Endothelial cell of umbilical vein (primary cell): ENCODE measurements around the gene LCT. TPM values are rescaled to one million over a fixed set of nuclear protein-coding genes. Genes with fewer than 3 reads are reported as not detected.

Source experiments
- BruUV-seq: library from RNA; stranded (reverse); fragments of 400-500 nt; replicated peaks from 2 replicates; lab custom pipeline; 2021; lab: Mats Ljungman, UMichigan
- CTCF ChIA-PET: fragments of 300-600, 350-600 bp; sonication (Branson Sonifier 250); formaldehyde crosslinking; loops from one replicate; lab custom pipeline; 2021; ENCODE audit warnings: antibody characterized with exemption, inconsistent platforms; lab: Charles Lee
- POLR2A ChIA-PET: fragments of 300-600, 350-600 bp; sonication (Branson Sonifier 250); formaldehyde crosslinking; loops from one replicate; lab custom pipeline; 2021; ENCODE audit warnings: antibody characterized with exemption, inconsistent platforms; lab: Charles Lee
- DNase-seq: peaks from one replicate; pipeline ENCODE4 v3.0.0-alpha.2; 2011; ENCODE audit warnings: low read depth, low spot score
- FAIRE-seq: peaks from 2 replicates; lab custom pipeline; 2011; peaks lifted over from hg19 to GRCh38; lab: Jason Lieb, UNC
- H2AFZ ChIP-seq: 2 replicates; pipeline ENCODE4 v1.6.0; 2012; ENCODE audit warnings: low read depth, low read length, control low read depth, inconsistent platforms
- H3K27ac ChIP-seq: 2 replicates; pipeline ENCODE4 v1.5.1; 2011; ENCODE audit warnings: low read depth, mild to moderate bottlenecking, control low read depth, low read length, moderate library complexity; ENCODE audit not compliant: insufficient read depth
- H3K27me3 ChIP-seq, 2 experiments: 2 replicates each; pipeline versions ENCODE4 v1.6.0 to v1.6.1; 2011; ENCODE audit warnings: low read length in 2 of 2, mixed read lengths in 1 of 2; ENCODE audit not compliant: control insufficient read depth in 2 of 2, insufficient read depth in 2 of 2
- H3K36me3 ChIP-seq, 2 experiments: 2 replicates in 1 of 2; 3 replicates in 1 of 2; pipeline ENCODE4 v1.5.1; 2011; ENCODE audit warnings: low read length in 2 of 2, mild to moderate bottlenecking in 1 of 2, moderate library complexity in 1 of 2; ENCODE audit not compliant: control insufficient read depth in 2 of 2, insufficient read depth in 2 of 2; ENCODE audit errors: extremely low read depth in 1 of 2
- H3K4me1 ChIP-seq: 3 replicates; pipeline ENCODE4 v1.5.1; 2011; ENCODE audit warnings: mild to moderate bottlenecking, low read length; ENCODE audit not compliant: control insufficient read depth, insufficient read depth; ENCODE audit errors: extremely low read depth
- H3K4me2 ChIP-seq: 2 replicates; pipeline ENCODE4 v1.6.1; 2011; ENCODE audit warnings: low read length, control low read depth, mixed read lengths; ENCODE audit not compliant: insufficient read depth
- H3K4me3 ChIP-seq, 3 experiments: fragments of 200-600 bp in 1 of 3; sonication (generic), shearing (Covaris generic) in 1 of 3; replicated peaks in 1 of 3; 2 replicates each; pipeline ENCODE4 v1.5.1; 2011 to 2016; ENCODE audit warnings: control low read depth in 3 of 3, low read length in 3 of 3, mild to moderate bottlenecking in 2 of 3, inconsistent platforms in 1 of 3, low read depth in 1 of 3, moderate library complexity in 1 of 3; ENCODE audit not compliant: insufficient read depth in 1 of 3
- H3K79me2 ChIP-seq: 2 replicates; pipeline ENCODE4 v1.6.0; 2012; ENCODE audit warnings: low read length, inconsistent platforms; ENCODE audit not compliant: control insufficient read depth, insufficient read depth
- H3K9ac ChIP-seq: replicated peaks from 2 replicates; pipeline ENCODE3; 2011; ENCODE audit warnings: low read length, control low read depth; ENCODE audit not compliant: insufficient read depth; ENCODE audit errors: extremely low read depth
- H3K9me1 ChIP-seq: replicated peaks from 3 replicates; pipeline ENCODE4 v1.6.0; 2011; ENCODE audit warnings: mild to moderate bottlenecking, low read length; ENCODE audit not compliant: control insufficient read depth, insufficient read depth; ENCODE audit errors: extremely low read depth
- H3K9me3 ChIP-seq: replicated peaks from 2 replicates; pipeline ENCODE4 v1.5.1; 2012; ENCODE audit warnings: low read length, inconsistent platforms; ENCODE audit not compliant: control insufficient read depth, insufficient read depth
- H4K20me1 ChIP-seq: replicated peaks from 2 replicates; pipeline ENCODE3; 2011; ENCODE audit warnings: mild to moderate bottlenecking, low read length; ENCODE audit not compliant: control insufficient read depth, insufficient read depth; ENCODE audit errors: extremely low read depth
- EZH2 ChIP-seq: IDR thresholded peaks from 2 replicates; pipeline ENCODE4 v1.6.1; 2012; ENCODE audit warnings: borderline replicate concordance, low read depth, mild to moderate bottlenecking, moderate library complexity, low read length, inconsistent platforms; ENCODE audit not compliant: severe bottlenecking
- FOS ChIP-seq: IDR thresholded peaks from 2 replicates; pipeline ENCODE4 v1.6.1; 2011; ENCODE audit warnings: mild to moderate bottlenecking, low read length, moderate library complexity, borderline replicate concordance; ENCODE audit not compliant: insufficient read depth
- GATA2 ChIP-seq: IDR thresholded peaks from 2 replicates; pipeline ENCODE4 v1.7.0; 2011; ENCODE audit warnings: low read depth, mild to moderate bottlenecking, moderate library complexity, mixed read lengths, low read length; ENCODE audit not compliant: insufficient read length, insufficient read depth
- JUN ChIP-seq: IDR thresholded peaks from 2 replicates; pipeline ENCODE4 v1.6.1; 2011; ENCODE audit warnings: borderline replicate concordance, low read depth; ENCODE audit not compliant: insufficient read length, insufficient read depth
- MYC ChIP-seq: IDR thresholded peaks from one replicate; pipeline ENCODE4 v1.6.1; 2011; ENCODE audit warnings: mild to moderate bottlenecking, low read depth, low read length
- POLR2A ChIP-seq: IDR thresholded peaks from 2 replicates; pipeline ENCODE4 v1.6.1; 2012; ENCODE audit warnings: low read depth, mild to moderate bottlenecking, control low read depth, low read length
- POLR2AphosphoS5 ChIP-seq: IDR thresholded peaks from 2 replicates; pipeline ENCODE4 v1.6.1; 2012; ENCODE audit warnings: low read depth, mild to moderate bottlenecking, control low read depth, low read length, moderate library complexity; ENCODE audit not compliant: insufficient read depth
- dilution Hi-C: fragments of 300-500 bp; cut with MboI; formaldehyde crosslinking; loops from one replicate; pipeline ENCODE4 v1.15.0; 2019; ENCODE audit warnings: low sequenced_read_pairs; ENCODE audit not compliant: extremely low pct_ligation_motif_present
- intact Hi-C: fragments of 100-400 bp; cut with micrococcal nuclease; formaldehyde crosslinking; loops from one replicate; pipeline ENCODE4 v1.10.0; 2022
- polyA plus RNA-seq, 4 experiments: library from polyadenylated mRNA; depleted of rRNA in 3 of 4; stranded (reverse) in 3 of 4; unstranded in 1 of 4; fragments of >200 nt; gene quantifications; 2 replicates each; pipeline versions ENCODE4 v1.2.1 to v1.2.3, GENCODE V29; 2011 to 2012; ENCODE audit warnings: missing spikeins in 1 of 4
- total RNA-seq: library from RNA; stranded (reverse); gene quantifications from 2 replicates; pipeline ENCODE4 v1.2.3, GENCODE V29; 2021
- TF ChIP-seq, protein P1 (sequence below): IDR thresholded peaks from 2 replicates; pipeline ENCODE4 v1.6.1; 2011; ENCODE audit not compliant: insufficient read depth, insufficient read length
- TF ChIP-seq, protein P2 (sequence below), 2 donors: IDR thresholded peaks; 1 replicate in 1 of 2; 2 replicates in 1 of 2; pipeline ENCODE4 v1.5.1; 2011; ENCODE audit warnings: low read length in 2 of 2, mild to moderate bottlenecking in 2 of 2, moderate library complexity in 2 of 2, control low read depth in 1 of 2, inconsistent platforms in 1 of 2, low read depth in 1 of 2; ENCODE audit not compliant: insufficient read depth in 1 of 2; ENCODE audit errors: extremely low read depth in 1 of 2

The LCT gene
- total and polyA plus RNA-seq, 2 donors (not counting 3 experiments of a cell fraction or from before 2014, with no cell fraction given): 0.07 TPM; not detected in 1

DNA sequence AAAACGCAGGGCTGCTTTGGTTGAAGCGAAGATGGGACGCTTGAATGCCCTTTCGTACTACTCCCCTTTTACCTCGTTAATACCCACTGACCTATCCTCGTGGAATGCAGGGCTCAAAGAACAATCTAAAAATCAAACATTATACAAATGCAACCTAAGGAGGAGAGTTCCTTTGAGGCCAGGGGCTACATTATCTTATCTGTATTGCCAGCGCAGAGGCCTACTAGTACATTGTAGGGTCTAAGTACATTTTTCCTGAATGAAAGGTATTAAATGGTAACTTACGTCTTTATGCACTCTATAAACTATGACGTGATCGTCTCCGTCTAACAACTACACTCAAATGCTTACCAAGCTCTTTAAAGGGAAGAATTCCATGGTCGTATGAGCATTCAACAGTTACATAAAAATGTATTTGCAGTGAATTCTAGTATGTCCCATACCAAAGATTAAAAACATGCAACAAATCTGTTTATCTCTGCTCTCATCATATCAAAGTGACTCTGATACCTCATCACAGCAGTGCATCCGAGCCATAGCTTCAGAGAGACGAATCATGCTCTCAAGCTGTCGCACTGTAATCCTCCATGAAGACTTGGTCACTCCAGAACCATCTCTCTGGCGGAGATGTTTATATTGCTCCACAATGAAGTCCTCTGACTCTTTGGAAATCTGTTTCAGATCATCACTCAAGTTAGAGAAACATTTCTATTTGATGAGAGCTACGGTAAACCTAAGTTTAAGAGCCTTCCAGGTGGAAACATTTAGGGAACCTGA lies 14.1 kb upstream of the LCT start:
- dilution Hi-C loops: no loop called here
- H3K4me2 ChIP-seq: no peak overlapping the region
- intact Hi-C loops: no loop called here
- no peak overlapping the region for H3K27ac ChIP-seq
- FAIRE-seq (no peak), DNase-seq (no peak)
- H3K9me3 ChIP-seq: no peaks in the 10 kb centered on the region
- no peaks in the 10 kb centered on the region for H3K36me3 ChIP-seq
- H3K27me3 ChIP-seq: no peaks in the 10 kb centered on the region
- H4K20me1 ChIP-seq: no peaks in the 10 kb centered on the region
- H3K9me1 ChIP-seq: no peaks in the 10 kb centered on the region
- TF ChIP-seq POLR2A (no peak), EZH2 (no peak), JUN (no peak), GATA2 (no peak), FOS (no peak), POLR2AphosphoS5 (no peak), MYC (no peak)
- TF ChIP-seq, protein P1, sequence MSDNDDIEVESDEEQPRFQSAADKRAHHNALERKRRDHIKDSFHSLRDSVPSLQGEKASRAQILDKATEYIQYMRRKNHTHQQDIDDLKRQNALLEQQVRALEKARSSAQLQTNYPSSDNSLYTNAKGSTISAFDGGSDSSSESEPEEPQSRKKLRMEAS: no peak
- TF ChIP-seq, protein P2, sequence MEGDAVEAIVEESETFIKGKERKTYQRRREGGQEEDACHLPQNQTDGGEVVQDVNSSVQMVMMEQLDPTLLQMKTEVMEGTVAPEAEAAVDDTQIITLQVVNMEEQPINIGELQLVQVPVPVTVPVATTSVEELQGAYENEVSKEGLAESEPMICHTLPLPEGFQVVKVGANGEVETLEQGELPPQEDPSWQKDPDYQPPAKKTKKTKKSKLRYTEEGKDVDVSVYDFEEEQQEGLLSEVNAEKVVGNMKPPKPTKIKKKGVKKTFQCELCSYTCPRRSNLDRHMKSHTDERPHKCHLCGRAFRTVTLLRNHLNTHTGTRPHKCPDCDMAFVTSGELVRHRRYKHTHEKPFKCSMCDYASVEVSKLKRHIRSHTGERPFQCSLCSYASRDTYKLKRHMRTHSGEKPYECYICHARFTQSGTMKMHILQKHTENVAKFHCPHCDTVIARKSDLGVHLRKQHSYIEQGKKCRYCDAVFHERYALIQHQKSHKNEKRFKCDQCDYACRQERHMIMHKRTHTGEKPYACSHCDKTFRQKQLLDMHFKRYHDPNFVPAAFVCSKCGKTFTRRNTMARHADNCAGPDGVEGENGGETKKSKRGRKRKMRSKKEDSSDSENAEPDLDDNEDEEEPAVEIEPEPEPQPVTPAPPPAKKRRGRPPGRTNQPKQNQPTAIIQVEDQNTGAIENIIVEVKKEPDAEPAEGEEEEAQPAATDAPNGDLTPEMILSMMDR (IDR thresholded peaks at IDR 0.05; ENCODE audit: extremely low read depth in 1 of 2, insufficient read depth in 1 of 2, low read depth in 1 of 2, low read length in 2 of 2): no peak
- ChIA-PET POLR2A (no interaction called here), CTCF (no interaction called here)
- H3K79me2 ChIP-seq: no peaks in the 10 kb centered on the region
- H3K4me3 ChIP-seq: no peak overlapping the region
- no peak overlapping the region for H3K9ac ChIP-seq
- BruUV-seq: no TSS peak
- H3K4me1 ChIP-seq: no peaks in the 10 kb centered on the region
- H2AFZ ChIP-seq: no peak overlapping the region
